Glomerular endothelial cell (primary cell): ENCODE data around the gene KIF21B. TPM values are rescaled to one million over a fixed set of nuclear protein-coding genes. Genes with fewer than 3 reads are reported as not detected.

Experiments
- total RNA-seq: library from RNA; depleted of rRNA; stranded (reverse); fragments of >200 nt; gene quantifications from 2 replicates; pipeline ENCODE4 v1.2.3, GENCODE V29; 2015

Gene KIF21B
- total RNA-seq, 1 donor from 2014 or later: 3.8 TPM

Other genes starting within 250 kb of the KIF21B start
- not detected in 2 replicates for gene GPR25, start 150.7 kb downstream of the KIF21B start, total RNA-seq
- 2.3 and 2.8 TPM in 2 replicates for gene INAVA, start 128.8 kb downstream of the KIF21B start, total RNA-seq
- not detected in 2 replicates for gene CACNA1S, start 88.7 kb upstream of the KIF21B start, total RNA-seq
- not detected in 2 replicates for gene ASCL5, start 103.5 kb upstream of the KIF21B start, total RNA-seq
- gene TMEM9, start 130.8 kb upstream of the KIF21B start, total RNA-seq: 66.0 and 80.0 TPM in 2 replicates
- gene IGFN1, start 167.1 kb upstream of the KIF21B start, total RNA-seq: 0.10 TPM in 1 of 2 replicates, not detected in the other